GM21423 (cell line): ENCODE results near the gene ABCB6.

Source experiments
- ATAC-seq: cut with Tn5 transposase; IDR thresholded peaks from one replicate; pipeline ENCODE4 v1.9.1; 2021; ENCODE audit warnings: mild to moderate bottlenecking, moderate library complexity; ENCODE audit not compliant: unreplicated experiment

ABCB6 gene

DNA sequence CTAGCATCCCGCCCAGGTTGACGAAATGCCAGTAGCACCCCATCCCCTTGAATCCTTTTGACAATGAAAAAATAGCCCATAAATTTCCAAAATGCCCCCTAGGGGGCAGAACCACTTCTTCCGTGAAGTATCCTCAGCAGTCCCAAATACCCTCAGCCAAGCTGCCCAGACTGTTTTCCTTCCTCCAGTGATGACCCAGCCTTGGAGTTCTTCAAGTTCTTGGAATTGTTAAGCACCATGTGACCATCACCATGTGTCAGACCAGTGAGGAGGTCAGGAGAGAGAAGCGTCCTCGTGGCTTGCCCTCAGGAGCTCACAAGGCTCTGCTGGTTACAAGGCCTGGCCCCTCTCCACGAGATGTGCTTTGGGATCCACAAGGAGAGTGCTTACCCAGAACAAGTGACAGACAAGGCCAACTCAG lies 47.5 kb downstream of the ABCB6 start:
- ATAC-seq: no peak

GRCh38 chr2:219169930-219170654 lies 48.7 kb downstream of the ABCB6 start, which contains the start of gene SLC23A3:
SLC23A3 (minus strand) TSS chr2:219170029; CDS start chr2:219169984, 45 bp downstream.
- no peak for ATAC-seq

- no peak for ATAC-seq
Measured at GRCh38 chr2:219168932-219169331, 49.8 kb downstream of the ABCB6 start.

DNA sequence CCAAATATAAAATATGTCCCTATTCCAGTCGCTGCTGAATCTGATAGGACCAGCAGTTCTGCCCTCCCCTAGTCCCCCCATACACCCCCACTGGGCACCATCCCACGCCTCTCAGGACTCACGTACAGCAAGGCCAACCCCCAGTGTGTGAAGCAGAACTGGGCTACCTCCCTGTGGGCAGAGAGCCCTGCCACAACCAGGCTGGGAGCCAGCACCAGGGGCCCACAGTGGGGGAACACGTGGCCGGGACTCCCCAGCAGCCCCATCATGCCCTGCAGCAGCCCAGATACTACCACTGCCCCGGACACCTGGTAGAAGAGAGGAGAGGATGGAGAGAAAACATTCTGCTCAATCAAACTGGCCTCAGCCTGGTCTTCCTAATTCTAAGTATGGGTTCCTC lies 50.2 kb downstream of the ABCB6 start:
- ATAC-seq: no peak

GRCh38 chr2:219167997-219168396 lies 50.8 kb downstream of the ABCB6 start:
- no peak for ATAC-seq

DNA sequence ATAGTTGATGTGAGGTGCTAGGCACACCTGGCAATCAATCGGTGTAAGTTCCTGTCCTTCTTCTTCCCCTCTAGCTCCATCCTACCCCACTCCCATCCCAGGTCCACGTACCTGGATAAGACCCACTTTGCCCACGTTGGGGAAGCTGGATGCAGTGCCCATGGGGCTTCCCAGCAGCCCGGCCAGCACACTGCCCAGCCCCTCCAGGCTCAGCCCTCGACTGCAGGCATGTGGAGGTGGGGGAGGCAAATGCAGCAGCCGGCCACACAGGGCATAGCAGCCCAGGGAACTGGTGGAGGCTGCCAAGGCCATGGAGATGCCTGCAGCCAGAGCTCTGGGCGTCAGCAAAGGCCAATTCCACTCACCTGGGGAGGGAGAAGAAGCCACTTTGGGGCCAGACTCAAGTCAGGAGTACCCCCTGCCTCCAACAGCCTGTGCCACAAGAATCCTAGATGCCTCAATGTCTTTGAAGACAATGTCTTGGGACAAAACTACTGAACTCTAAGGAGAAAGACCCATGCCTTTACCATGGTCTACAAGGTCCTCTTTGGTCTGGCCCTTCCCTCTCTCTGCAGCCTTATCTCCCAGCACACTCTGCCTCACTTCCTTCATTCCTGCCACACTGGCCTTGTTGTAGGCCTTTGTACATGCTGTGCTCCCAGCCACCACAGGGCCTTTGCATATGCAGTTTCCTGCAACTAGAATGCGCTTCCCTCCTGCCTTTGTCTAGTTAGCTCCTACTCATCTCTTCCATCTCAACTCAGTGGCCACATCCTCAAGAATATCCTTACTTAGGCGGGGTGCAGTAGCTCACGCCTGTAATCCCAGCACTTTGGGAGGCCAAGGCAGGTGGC lies 53.5 kb downstream of the ABCB6 start:
- no peak for ATAC-seq

DNA sequence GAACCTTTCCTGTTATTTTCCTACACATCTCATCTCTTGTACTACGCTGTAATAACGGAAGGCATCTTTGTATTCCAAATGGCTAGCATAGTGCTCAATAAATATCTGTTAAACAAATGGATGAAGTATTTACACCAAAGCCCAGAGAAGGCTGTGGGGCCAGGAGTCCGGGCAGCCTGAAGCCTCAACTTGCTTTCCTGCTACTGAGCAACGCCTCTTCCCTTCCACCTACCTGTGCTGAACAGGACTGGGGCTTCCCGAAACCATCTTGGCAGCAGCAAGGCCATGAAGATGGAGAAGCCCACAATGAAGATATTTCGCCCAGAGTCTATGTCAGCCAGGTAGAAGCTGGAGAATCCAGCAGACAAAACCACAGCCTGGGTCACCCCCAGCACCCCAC lies 55.6 kb downstream of the ABCB6 start:
- ATAC-seq: no peak

- no peak for ATAC-seq
Measured at GRCh38 chr2:219161097-219161496, 57.7 kb downstream of the ABCB6 start.

GRCh38 chr2:219160186-219161017 lies 58.4 kb downstream of the ABCB6 start, which contains the start of gene NHEJ1:
NHEJ1 (minus strand) TSS chr2:219160815; CDS start chr2:219158362, 2,453 bp downstream.
- peak; percentile 84 for ATAC-seq
